OCI-LY3 (cell line): ENCODE data around the gene OPCML.

Source experiments
- EZH2phosphoT487 ChIP-seq: fragments of 200-600 bp; shearing (Covaris generic); IDR thresholded peaks from 2 replicates; pipeline ENCODE4 v1.6.1; 2018; ENCODE audit warnings: antibody characterized with exemption, mixed run types, low read depth
- TF ChIP-seq, protein P1 (sequence below): fragments of 200-600, 300-600 bp; sonication (generic); IDR thresholded peaks from 2 replicates; pipeline ENCODE4 v1.5.1; 2014; ENCODE audit warnings: antibody characterized with exemption, low read length, low read depth

DNA sequence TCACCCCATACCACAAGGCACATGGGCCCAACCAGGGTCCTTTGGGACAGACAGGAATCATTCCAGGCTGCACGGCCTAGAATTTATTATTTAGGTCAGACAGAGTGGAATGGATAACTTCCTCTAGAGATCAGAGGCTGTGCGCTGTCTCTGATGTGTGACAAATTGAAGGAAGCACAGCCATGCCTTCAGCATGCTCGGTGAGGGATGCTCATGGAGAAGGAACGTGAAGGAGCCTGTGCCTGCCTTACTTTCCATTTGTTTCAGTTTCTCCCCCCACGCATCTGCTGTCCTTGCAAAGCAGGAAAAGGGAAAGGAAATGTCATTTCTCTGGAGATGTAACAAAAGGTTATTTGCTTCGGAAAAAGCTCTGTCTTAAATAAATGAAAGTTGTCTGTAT lies 644.1 kb downstream of the OPCML start:
- TF ChIP-seq, protein P1, sequence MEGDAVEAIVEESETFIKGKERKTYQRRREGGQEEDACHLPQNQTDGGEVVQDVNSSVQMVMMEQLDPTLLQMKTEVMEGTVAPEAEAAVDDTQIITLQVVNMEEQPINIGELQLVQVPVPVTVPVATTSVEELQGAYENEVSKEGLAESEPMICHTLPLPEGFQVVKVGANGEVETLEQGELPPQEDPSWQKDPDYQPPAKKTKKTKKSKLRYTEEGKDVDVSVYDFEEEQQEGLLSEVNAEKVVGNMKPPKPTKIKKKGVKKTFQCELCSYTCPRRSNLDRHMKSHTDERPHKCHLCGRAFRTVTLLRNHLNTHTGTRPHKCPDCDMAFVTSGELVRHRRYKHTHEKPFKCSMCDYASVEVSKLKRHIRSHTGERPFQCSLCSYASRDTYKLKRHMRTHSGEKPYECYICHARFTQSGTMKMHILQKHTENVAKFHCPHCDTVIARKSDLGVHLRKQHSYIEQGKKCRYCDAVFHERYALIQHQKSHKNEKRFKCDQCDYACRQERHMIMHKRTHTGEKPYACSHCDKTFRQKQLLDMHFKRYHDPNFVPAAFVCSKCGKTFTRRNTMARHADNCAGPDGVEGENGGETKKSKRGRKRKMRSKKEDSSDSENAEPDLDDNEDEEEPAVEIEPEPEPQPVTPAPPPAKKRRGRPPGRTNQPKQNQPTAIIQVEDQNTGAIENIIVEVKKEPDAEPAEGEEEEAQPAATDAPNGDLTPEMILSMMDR, result no peak
- no peak for TF ChIP-seq EZH2phosphoT487
